NB4 (cell line): ENCODE data around the gene ZNF227.
"Not testable (repeated sequence)": the region's sequence is repeated elsewhere in the genome, so short reads cannot be mapped to it uniquely, and the experiment has no call there.

Experiments used
- CTCF ChIP-seq: IDR thresholded peaks from one replicate; pipeline ENCODE4 v1.5.1; 2012; ENCODE audit warnings: low read depth, low read length
- POLR2A ChIP-seq: IDR thresholded peaks from 2 replicates; pipeline ENCODE4 v1.6.1; 2011; ENCODE audit warnings: mild to moderate bottlenecking; ENCODE audit not compliant: insufficient read length; ENCODE audit errors: extremely low read depth

- not testable (repeated sequence) for TF ChIP-seq POLR2A, CTCF
Observed at GRCh38 chr19:44219926-44220325, 7.6 kb downstream of the ZNF227 start.
